Stimulated activated CD4-positive, alpha-beta T cell treated with anti-CD3 and anti-CD28 coated beads, Interleukin-1b, Interleukin-23, amount 100 ng/mL, for 48 hours (primary cell): ENCODE data around the gene PLAAT3.
A peak's percentile ranks its signal among the peaks of the same experiment; 100 is the strongest.
"Not testable (repeated sequence)": the region's sequence is repeated elsewhere in the genome, so short reads cannot be mapped to it uniquely, and the experiment has no call there.

Experiments used
- DNase-seq: peaks from one replicate; pipeline ENCODE4 v3.0.0-alpha.2; 2020

Gene PLAAT3

GRCh38 chr11:63564784-63565350, 49.4 kb downstream of the PLAAT3 start:
- DNase-seq = no peak

- DNase-seq = peak; percentile 29
These were observed 50.0 kb downstream of the PLAAT3 start for GRCh38 chr11:63564056-63564774.

GRCh38 chr11:63563201-63564055, 50.8 kb downstream of the PLAAT3 start, which contains the start of gene PLAAT2:
PLAAT2 (minus strand) TSS chr11:63563379; CDS start chr11:63563324, 55 bp downstream.
- no peak for DNase-seq

- no peak for DNase-seq
These were observed 53.6 kb downstream of the PLAAT3 start for GRCh38 chr11:63560506-63561180.

GRCh38 chr11:63558459-63559157, 55.6 kb downstream of the PLAAT3 start:
- DNase-seq = no peak

GRCh38 chr11:63557570-63557969, 56.7 kb downstream of the PLAAT3 start:
- DNase-seq = no peak

GRCh38 chr11:63556404-63557013, 57.7 kb downstream of the PLAAT3 start:
- no peak for DNase-seq

GRCh38 chr11:63554877-63555223, 59.4 kb downstream of the PLAAT3 start:
- no peak for DNase-seq

GRCh38 chr11:63553759-63554158, 60.5 kb downstream of the PLAAT3 start:
- peak; percentile 51 for DNase-seq

- no peak for DNase-seq
These were observed 61.3 kb downstream of the PLAAT3 start for GRCh38 chr11:63552921-63553320.

GRCh38 chr11:63551889-63552266, 62.4 kb downstream of the PLAAT3 start:
- no peak for DNase-seq

GRCh38 chr11:63551091-63551888, 62.9 kb downstream of the PLAAT3 start:
- no peak for DNase-seq

GRCh38 chr11:63550156-63550700, 64.0 kb downstream of the PLAAT3 start:
- not testable (repeated sequence) for DNase-seq

GRCh38 chr11:63549411-63549810, 64.8 kb downstream of the PLAAT3 start:
- DNase-seq = no peak

- no peak for DNase-seq
These were observed 66.1 kb downstream of the PLAAT3 start for GRCh38 chr11:63548178-63548577.

- DNase-seq = no peak
These were observed 67.2 kb downstream of the PLAAT3 start for GRCh38 chr11:63547061-63547460.

GRCh38 chr11:63543711-63544110, 70.5 kb downstream of the PLAAT3 start:
- DNase-seq = no peak

- DNase-seq = not testable (repeated sequence)
These were observed 71.7 kb downstream of the PLAAT3 start for GRCh38 chr11:63542506-63542905.

GRCh38 chr11:63537293-63538101, 76.7 kb downstream of the PLAAT3 start:
- DNase-seq = no peak

GRCh38 chr11:63536669-63537292, 77.5 kb downstream of the PLAAT3 start, which contains the start of gene PLAAT4:
PLAAT4 (plus strand) TSS chr11:63536808; CDS start chr11:63536869, 61 bp downstream.
- DNase-seq = no peak
